GM23338 (cell line): ENCODE results near the gene TNPO1. TPM values are rescaled to one million over a fixed set of nuclear protein-coding genes. Genes with fewer than 3 reads are reported as not detected.

ENCODE experiments used
- ATAC-seq: fragments of 200-7000 bp; cut with Tn5 transposase; 3 replicates; pipeline ENCODE4 v1.9.1; 2020
- DNase-seq: peaks from one replicate; pipeline ENCODE4 v3.0.0-alpha.2; 2015; ENCODE audit warnings: low spot score
- H2AFZ ChIP-seq: fragments of 200-600 bp; sonication (generic); 2 replicates; pipeline ENCODE4 v1.8.0; 2016; ENCODE audit warnings: antibody characterized with exemption, mild to moderate bottlenecking, moderate library complexity
- H3F3A ChIP-seq: fragments of 200-600 bp; sonication (generic); replicated peaks from 2 replicates; pipeline ENCODE4 v1.8.0; 2017; ENCODE audit warnings: antibody characterized with exemption, mixed run types, low read depth
- H3K27ac ChIP-seq: fragments of 200-600 bp; sonication (generic); 2 replicates; pipeline ENCODE4 v1.6.1; 2016; ENCODE audit warnings: low read depth
- H3K27me3 ChIP-seq: fragments of 200-600 bp; sonication (generic); 2 replicates; pipeline ENCODE4 v1.8.0; 2016; ENCODE audit warnings: mild to moderate bottlenecking, mixed run types, moderate library complexity; ENCODE audit not compliant: insufficient read depth
- H3K36me3 ChIP-seq: fragments of 200-600 bp; sonication (generic); 2 replicates; pipeline ENCODE4 v1.8.0; 2016; ENCODE audit warnings: mild to moderate bottlenecking; ENCODE audit not compliant: insufficient read depth
- H3K4me1 ChIP-seq: fragments of 200-600 bp; sonication (generic); 2 replicates; pipeline ENCODE4 v1.8.0; 2016; ENCODE audit warnings: mild to moderate bottlenecking, moderate library complexity; ENCODE audit not compliant: insufficient read depth
- H3K4me2 ChIP-seq: fragments of 200-600 bp; sonication (generic); 2 replicates; pipeline ENCODE4 v1.7.1; 2017; ENCODE audit warnings: mixed run types
- H3K4me3 ChIP-seq: fragments of 200-600 bp; sonication (generic); 2 replicates; pipeline ENCODE4 v1.6.1; 2016; ENCODE audit warnings: mixed run types
- H3K79me2 ChIP-seq: fragments of 200-600 bp; sonication (generic); replicated peaks from 2 replicates; pipeline ENCODE4 v1.8.0; 2017; ENCODE audit warnings: mild to moderate bottlenecking; ENCODE audit not compliant: insufficient read depth
- H3K9me2 ChIP-seq: fragments of 200-600 bp; sonication (generic); 2 replicates; pipeline ENCODE4 v1.8.0; 2017; ENCODE audit not compliant: insufficient read depth
- H4K20me1 ChIP-seq: fragments of 200-600 bp; sonication (generic); replicated peaks from 2 replicates; pipeline ENCODE4 v1.8.0; 2017; ENCODE audit warnings: mild to moderate bottlenecking; ENCODE audit not compliant: insufficient read depth
- H3K27ac Mint-ChIP-seq: 2 replicates; pipeline ENCODE4 v1.8.0; 2020; ENCODE audit warnings: inconsistent platforms, mild to moderate bottlenecking, moderate library complexity, mixed read lengths
- H3K27me3 Mint-ChIP-seq: 3 replicates; pipeline ENCODE4 v1.8.0; 2022; ENCODE audit warnings: low read depth, mild to moderate bottlenecking, moderate library complexity, mixed read lengths, inconsistent platforms; ENCODE audit not compliant: insufficient read depth, poor library complexity
- H3K36me3 Mint-ChIP-seq: 3 replicates; pipeline ENCODE4 v1.8.0; 2021; ENCODE audit warnings: low read depth, mild to moderate bottlenecking, inconsistent platforms, moderate library complexity, mixed read lengths
- H3K4me1 Mint-ChIP-seq: 3 replicates; pipeline ENCODE4 v1.8.0; 2020; ENCODE audit warnings: mild to moderate bottlenecking, inconsistent platforms, mixed read lengths
- H3K4me3 Mint-ChIP-seq: 3 replicates; pipeline ENCODE4 v1.8.0; 2021; ENCODE audit warnings: moderate library complexity, mild to moderate bottlenecking, inconsistent platforms, mixed read lengths
- H3K9me3 Mint-ChIP-seq: 3 replicates; pipeline ENCODE4 v1.8.0; 2020; ENCODE audit warnings: moderate library complexity, mild to moderate bottlenecking, inconsistent platforms, mixed read lengths
- CREB1 ChIP-seq: fragments of 250-450 bp; sonication (Bioruptor Pico); IDR thresholded peaks from 2 replicates; pipeline ENCODE4 v1.5.0; 2020; ENCODE audit warnings: low read depth, mild to moderate bottlenecking, moderate library complexity
- CTCF ChIP-seq, 2 experiments: fragments of 200-600 bp in 1 of 2; sonication (generic) in 1 of 2; conservative IDR thresholded peaks; 2 replicates each; pipeline versions ENCODE4 v1.5.1 to v1.6.1; 2016 to 2017; ENCODE audit warnings: antibody characterized with exemption in 2 of 2, low read depth in 2 of 2, mild to moderate bottlenecking in 2 of 2, moderate library complexity in 1 of 2
- EZH2 ChIP-seq: fragments of 200-600 bp; sonication (generic); IDR thresholded peaks from one replicate; pipeline ENCODE4 v1.8.0; 2017; ENCODE audit warnings: antibody characterized with exemption, mild to moderate bottlenecking, low read depth; ENCODE audit not compliant: unreplicated experiment
- EZH2phosphoT487 ChIP-seq: fragments of 200-600 bp; sonication (generic); IDR thresholded peaks from one replicate; pipeline ENCODE4 v1.8.1; 2018; ENCODE audit warnings: antibody characterized with exemption; ENCODE audit not compliant: unreplicated experiment
- JUNB ChIP-seq: IDR thresholded peaks from one replicate; pipeline ENCODE4 v1.6.1; 2016; ENCODE audit warnings: antibody characterized with exemption; ENCODE audit not compliant: unreplicated experiment
- REST ChIP-seq: IDR thresholded peaks from one replicate; pipeline ENCODE4 v1.6.1; 2018; ENCODE audit warnings: antibody characterized with exemption; ENCODE audit not compliant: unreplicated experiment
- STAT1 ChIP-seq: IDR thresholded peaks from one replicate; pipeline ENCODE4 v1.6.1; 2016; ENCODE audit warnings: antibody characterized with exemption; ENCODE audit not compliant: unreplicated experiment
- ZNF114 ChIP-seq: fragments of 250-450 bp; sonication (Bioruptor Pico); IDR thresholded peaks from 2 replicates; pipeline ENCODE4 v1.5.0; 2020; ENCODE audit warnings: mild to moderate bottlenecking, moderate library complexity
- ZNF462 ChIP-seq: fragments of 250-450 bp; sonication (Bioruptor Pico); IDR thresholded peaks from 2 replicates; pipeline ENCODE4 v1.5.0; 2020; ENCODE audit warnings: mild to moderate bottlenecking, moderate library complexity
- polyA plus RNA-seq: library from polyadenylated mRNA; unstranded; fragments of >200 nt; fragmentation: Nextera tagmentation; extraction: Ambion mirVana; gene quantifications from 2 replicates; pipeline ENCODE4 v1.2.1, GENCODE V29; 2016
- total RNA-seq: library from RNA; depleted of rRNA; stranded (reverse); fragments of >200 nt; shearing (Covaris generic); gene quantifications from 2 replicates; pipeline ENCODE4 v1.2.3, GENCODE V29; 2014

TNPO1 gene
- total and polyA plus RNA-seq, 2 experiments from 2014 or later, result 117 to 197 TPM

GRCh38 chr5:72796001-72796400 lies 20.5 kb upstream of the TNPO1 start:
- Mint-ChIP-seq H3K27ac (no peak overlapping the region), H3K4me1 (peaks cover 11% of the 10 kb centered on the region), H3K4me3 (no peak overlapping the region), H3K27me3 (peaks cover 2% of the 10 kb centered on the region), H3K9me3 (no peaks in the 10 kb centered on the region), H3K36me3 (no peaks in the 10 kb centered on the region)
- no peak overlapping the region for H3K4me2 ChIP-seq
- no peaks in the 10 kb centered on the region for H3K27me3 ChIP-seq
- DNase-seq (no peak), ATAC-seq (no peak)
- H3K4me3 ChIP-seq, result no peak overlapping the region
- H2AFZ ChIP-seq, result peak overlapping the region; percentile 67; the same call in 1 of the 2 replicates
- no peaks in the 10 kb centered on the region for H3K36me3 ChIP-seq
- H3K79me2 ChIP-seq, result no peaks in the 10 kb centered on the region
- TF ChIP-seq EZH2 (no peak), JUNB (no peak), CTCF (conservative IDR thresholded peaks at IDR 0.05; ENCODE audit: low read depth in 2 of 2) (no peak), ZNF462 (CRISPR knock-in tag) (no peak), EZH2phosphoT487 (no peak), REST (no peak), ZNF114 (CRISPR knock-in tag) (no peak), CREB1 (CRISPR knock-in tag) (no peak), STAT1 (no peak)
- H3K9me2 ChIP-seq, result no peaks in the 10 kb centered on the region
- H3K4me1 ChIP-seq, result peaks cover 5% of the 10 kb centered on the region
- H3K27ac ChIP-seq, result no peak overlapping the region
- H3F3A ChIP-seq, result no peaks in the 10 kb centered on the region
- no peaks in the 10 kb centered on the region for H4K20me1 ChIP-seq
